ENCODE measurements around the gene NKG7. TPM values are rescaled to one million over a fixed set of nuclear protein-coding genes. Genes with fewer than 3 reads are reported as not detected.

Gene NKG7
- total RNA-seq, 1 donor from 2014 or later, result 133 TPM

DNA sequence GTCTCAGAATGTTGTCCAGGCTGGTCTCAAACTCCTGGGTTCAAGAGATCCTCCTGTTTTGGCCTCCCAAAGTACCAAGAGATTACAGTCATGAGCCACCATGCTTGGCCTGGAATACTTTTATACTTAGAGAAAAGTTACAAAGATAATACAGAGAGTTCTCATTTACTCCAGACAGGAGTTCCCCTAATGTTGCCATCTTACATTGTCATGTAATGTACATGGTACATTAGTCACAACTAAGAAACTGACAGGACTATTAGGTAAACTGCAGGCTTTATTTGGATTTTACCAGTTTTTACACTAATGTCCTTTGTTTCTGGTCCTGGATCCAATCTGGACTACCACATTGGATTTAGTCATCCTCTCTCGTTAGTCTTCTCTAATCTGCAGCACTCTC, 20.2 kb upstream of the NKG7 start:
- intact Hi-C loops (cut with micrococcal nuclease), result loop anchor here (10.0 kb wide), 3 partner anchors 122 to 588 kb away; partner anchors contain the start of gene ZNF649

DNA sequence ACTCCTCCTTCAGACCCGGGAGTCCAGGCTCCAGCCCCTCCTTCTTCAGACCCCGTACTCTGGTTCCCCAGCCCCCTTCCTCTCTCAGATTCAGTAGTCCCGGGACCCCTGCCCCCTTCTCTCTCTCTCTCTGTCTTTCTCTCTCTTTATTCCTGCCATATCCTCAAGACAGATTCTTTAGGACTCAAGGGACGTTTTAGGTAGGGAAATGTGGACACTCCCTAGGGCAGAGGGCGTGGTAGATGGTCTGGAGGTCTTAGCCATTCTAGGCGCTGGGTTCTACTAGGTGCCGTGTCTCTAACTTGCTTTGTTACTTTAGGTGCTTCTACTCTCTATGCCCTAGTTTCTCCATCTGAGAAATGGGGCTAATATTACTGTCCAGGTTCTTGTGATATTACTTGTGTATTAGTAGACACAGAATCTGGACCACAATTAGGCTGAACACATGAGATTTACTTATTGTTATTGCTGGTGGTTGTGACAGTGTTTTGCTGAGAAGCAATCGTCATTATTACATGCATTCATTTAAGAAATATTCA, 18.7 kb upstream of the NKG7 start:
- intact Hi-C loops (cut with micrococcal nuclease), result loop anchor here (10.0 kb wide), 3 partner anchors 124 to 586 kb away; partner anchors contain the start of gene ZNF649

DNA sequence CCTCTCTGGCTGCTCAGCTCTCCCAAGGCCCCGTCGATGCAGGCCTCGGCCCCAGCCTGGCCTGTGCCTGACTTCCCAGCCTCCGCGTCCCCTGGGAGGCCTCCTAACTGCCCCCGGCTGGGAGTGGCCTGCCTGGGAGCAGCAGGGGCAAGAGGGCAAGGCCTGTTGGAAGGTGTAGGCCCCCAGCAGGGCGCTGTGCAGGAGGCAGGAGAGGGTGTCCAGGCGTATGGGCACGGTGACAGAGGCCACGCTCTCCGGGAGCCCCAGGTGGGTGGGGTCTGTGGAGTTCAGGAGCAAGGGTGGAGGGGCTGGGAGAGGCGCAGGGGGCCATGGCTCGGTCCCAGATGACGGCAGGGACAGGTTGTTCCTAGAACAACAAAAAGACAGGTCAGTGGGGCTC, 16.7 kb upstream of the NKG7 start:
- intact Hi-C loops (cut with micrococcal nuclease), result no loop called here

DNA sequence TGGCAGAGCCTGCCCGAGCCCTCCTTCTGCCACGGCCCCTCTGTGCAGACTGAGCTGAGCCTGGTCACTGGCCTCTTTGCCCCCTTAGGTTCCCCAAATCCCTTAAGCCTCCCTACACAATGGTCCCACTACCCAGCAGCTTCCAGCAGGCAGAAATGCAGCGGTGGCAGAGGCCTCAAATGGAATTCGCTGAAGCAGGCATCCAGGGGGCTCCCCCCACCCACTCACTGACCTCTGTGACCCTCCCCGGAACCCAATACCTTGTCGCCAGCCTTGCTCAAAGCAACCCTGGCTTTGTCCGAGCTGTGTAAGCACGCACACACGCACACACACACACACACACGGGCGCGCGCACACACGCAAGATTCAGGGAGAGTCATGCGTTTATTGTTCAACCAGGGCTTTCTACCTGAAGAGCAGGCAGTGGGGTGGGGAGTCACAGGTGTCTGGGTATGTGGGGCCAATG, 15.5 kb upstream of the NKG7 start, which contains the start of gene LIM2:
LIM2 (minus strand) TSS at position 51 of the 466 bp plus-strand sequence. CDS start 531 bp downstream, outside the sequence.
- intact Hi-C loops (cut with micrococcal nuclease), result no loop called here

DNA sequence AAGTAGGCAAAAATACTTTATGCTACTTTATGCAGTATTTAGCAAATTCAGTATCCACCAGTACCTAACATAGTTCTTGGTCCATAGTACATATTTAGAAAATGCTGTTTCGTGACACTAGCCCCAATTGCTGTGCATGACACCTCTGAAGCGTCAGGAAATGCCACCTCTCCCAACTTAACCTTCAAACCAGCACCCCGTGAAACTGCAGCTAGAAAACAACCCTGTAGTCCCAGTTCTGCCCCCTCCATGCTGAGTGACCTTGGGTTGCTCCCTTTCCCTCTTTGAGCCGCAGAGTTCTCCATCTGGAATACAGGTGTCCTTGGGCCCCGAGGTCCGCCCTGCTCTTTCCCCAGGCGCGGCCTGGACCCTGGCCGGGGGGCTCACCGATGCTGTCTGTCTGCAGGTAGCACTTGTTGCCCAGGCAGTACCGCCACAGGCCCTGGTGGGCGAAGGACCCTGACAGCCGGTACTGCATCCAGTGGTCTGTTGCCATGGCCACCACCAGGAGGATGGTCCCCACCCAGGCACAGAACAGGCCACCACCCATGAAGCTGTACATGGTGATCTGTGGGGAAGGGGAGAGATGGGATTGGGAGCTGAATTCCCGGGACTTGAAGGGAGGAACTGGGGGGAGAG, 14.5 kb upstream of the NKG7 start:
- intact Hi-C loops (cut with micrococcal nuclease), result no loop called here

DNA sequence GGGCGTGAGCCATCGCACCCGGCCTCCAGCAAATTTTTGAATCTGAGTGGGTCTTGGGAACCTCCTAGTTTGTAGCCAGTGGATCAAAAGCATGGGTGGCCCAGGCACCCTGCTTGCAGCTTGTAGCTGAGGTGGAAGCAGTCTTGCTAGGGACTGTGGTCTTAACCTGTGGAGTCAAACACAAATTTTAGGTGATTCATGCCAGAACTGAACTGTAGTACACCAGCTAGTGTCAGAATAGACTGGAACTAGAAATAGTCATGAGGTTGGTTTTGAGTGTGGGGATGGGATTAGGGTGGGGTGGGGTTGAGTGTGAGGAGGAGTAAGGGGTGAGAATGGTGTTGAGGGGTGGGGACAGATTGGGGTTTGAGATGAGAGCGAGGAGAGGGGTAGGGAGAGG, 9.6 kb upstream of the NKG7 start:
- intact Hi-C loops (cut with micrococcal nuclease), result no loop called here

DNA sequence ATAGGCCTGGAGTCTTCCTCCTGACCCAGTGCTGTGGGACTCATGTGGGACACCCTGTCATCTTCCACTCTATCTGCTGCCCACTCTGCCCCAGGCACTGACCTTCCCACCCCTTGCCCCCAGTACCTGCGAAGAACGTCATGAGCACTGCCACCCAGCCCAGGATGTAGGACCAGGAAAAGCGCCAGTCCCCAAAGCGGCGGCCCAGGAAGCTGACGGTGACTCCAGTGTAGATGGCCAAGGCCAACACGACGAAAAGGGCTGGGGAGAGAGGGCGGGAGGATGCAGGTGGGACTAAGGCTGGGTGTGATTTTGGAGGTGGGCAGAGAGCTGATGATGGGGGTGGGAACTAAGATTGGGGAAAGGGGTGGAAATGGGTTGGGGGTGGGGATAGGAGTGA, 7.9 kb upstream of the NKG7 start:
- intact Hi-C loops (cut with micrococcal nuclease), result no loop called here

DNA sequence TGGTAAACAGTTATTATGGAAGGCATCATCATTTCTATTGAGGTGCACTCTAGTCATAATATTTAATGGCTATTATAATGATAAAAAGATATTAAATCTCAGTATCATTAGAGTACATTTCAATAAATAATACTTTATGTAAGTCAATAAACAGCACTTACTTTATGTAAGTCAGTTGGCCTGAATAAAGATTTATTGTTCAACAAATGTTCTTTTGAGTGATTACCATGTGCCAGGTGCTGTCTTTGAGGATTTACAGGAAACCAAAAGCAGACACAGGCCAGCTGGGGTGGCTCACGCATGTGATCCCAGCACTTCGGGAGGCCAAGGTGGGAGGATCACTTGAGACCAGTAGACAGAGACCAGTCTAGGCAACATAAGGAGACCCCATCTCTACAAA, 5.0 kb upstream of the NKG7 start:
- intact Hi-C loops (cut with micrococcal nuclease), result no loop called here

DNA sequence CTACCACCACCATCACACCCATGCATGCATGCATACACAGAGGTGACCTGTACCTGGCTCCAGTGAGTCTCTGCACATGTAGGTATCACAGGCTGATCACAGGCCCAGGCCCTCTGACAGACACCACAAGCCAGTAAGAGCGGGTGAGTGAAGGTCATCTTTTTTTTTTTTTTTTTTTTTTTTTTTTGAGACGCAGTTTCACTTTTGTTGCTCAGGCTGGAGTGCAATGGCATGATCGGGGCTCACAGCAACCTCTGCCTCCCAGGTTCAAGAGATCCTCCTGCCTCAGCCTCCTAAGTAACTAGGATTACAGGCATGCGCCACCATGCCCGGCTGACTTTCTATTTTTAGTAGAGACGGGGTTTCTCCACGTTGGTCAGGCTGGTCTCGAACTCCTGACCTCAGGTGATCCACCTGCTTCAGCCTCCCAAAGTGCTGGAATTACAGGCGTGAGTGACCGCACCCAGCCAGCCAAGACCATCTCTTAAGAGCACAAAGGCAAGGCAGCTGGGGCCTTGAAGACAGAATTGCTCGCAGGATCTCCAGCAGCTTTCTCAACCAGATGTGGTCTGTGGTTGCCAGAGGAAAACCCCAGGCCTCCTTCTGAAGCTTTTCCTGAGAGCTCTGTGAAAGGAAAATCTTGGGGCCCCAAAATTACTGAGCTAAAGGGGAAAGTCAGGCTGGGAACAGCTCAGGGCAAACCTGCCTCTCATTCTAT, 3.2 kb upstream of the NKG7 start:
- intact Hi-C loops (cut with micrococcal nuclease), result loop anchor here (1.0 kb wide), 1 partner anchor 19 kb away; no protein-coding TSS in a partner anchor

DNA sequence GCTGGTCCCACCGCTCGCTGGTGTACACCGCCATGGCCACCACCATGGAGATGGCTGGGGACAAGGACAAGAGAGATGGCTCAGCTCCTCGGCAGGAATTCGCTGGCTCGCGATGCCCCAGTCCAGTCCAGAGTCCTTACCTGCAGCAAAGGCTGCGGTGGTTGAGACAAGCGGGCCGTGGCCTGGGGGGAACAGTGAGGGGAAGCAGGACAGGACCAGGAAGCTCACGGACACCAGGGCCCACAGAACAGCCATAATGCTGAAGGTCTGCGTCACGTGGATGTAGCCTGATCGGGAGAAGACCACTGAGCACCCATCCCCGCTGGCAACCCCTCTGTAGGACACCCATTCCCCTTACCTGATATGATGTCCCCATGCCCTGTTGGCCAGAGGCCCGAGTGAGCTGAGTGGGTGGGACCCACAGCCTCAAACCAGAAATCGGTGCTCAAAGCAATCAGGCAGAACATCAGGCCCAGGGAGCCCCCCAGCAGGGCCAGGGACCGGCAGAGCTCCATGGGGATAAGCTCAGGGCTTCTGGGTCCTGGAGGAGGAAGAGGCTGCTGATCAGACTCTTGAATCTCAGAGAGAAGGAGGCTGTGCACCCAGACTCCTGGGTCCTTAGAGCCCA, 319 bp downstream of the NKG7 start:
- intact Hi-C loops (cut with micrococcal nuclease), result no loop called here

DNA sequence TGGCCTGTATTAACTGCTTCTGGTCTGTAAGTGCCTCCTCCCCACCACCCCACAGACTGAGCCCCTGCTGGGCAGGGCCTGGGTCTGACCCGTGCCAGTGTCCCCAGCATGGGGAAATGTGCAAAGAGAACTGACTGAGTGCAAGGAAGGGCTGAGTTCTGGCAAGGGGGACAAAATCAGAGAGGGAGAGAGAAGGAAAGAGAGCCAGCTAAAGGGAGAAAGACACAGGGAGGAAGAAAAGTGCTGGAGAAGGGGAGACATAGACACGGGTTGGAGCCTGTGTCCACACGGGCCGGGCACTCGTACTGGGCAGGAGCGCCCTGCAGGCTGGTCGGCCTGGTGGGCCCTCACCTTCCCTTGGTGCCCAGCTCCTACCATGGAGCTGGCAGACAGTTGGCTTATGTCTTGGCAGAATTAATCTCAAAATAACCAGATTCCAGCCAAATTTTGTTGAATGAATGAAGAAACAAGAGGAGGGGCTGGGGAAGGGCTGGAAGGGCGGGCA, 1.2 kb downstream of the NKG7 start:
- intact Hi-C loops (cut with micrococcal nuclease), result no loop called here

DNA sequence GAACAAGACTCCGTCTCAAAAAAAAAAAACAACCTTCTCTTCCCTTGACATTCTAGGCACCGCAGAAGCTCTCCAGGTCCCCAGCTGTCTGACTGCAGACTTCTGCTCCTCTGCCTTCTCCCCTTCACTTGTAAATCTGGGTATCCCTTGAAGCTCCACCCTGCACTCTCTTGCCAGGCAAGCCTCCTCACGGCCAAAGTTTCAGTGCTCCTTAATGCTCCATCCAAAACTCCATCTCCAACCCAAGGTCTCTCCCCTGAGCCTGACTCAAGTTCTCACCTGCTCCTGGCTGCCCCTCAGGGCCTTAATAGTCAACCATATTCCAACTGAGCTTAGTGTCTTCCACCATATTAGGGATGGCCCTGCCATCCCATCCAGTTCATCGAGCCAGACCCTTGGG, 2.2 kb downstream of the NKG7 start:
- intact Hi-C loops (cut with micrococcal nuclease), result no loop called here

DNA sequence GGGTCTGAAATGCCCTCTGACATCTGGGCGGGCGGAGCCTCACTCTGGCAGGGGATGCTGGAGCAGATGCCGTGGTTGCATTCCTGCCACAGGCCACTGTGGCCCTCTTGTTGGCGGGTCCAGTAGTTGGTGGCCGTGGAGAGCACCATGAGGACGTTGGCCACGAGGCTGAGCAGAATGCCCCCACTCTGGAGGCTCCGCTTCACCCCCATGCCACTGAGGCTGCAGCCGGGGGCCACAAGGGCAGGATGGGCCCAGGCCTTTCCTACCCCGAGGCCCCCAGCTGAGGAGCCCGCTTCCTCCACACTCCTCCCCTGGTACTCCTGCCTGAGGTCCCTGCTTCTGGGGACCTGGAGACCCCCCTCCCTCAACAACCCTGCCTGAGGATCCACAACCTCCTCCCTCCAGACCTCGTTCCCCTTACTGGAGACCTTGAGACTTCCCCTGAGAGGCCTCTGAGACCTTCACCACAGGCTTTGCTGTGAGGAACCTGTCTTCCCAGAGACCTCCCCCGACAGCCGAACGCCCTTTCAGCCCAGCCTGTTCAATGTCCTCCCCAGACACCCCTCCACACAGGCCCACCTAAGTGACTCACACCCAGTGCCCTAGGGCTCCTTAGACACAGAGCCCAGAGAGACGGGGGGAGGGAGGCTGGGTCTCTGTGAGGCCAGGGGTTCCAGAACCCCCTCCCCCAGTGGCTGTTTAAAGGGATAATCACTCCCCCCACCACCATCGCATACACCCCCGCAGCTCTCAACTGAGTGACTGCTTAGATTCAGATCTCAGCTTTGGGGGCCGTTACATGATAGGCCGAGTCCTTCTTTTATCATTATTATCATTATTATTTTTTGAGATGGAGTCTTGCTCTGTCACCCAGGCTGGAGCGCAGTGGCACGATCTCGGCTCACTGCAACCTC, 3.8 kb downstream of the NKG7 start, which contains the start of gene CLDND2:
CLDND2 (minus strand) TSS at position 638 of the 917 bp plus-strand sequence; CDS start at position 212, 426 bp downstream.
- intact Hi-C loops (cut with micrococcal nuclease), result loop anchor here (10.0 kb wide), 1 partner anchor 1034 kb away; no protein-coding TSS in a partner anchor

DNA sequence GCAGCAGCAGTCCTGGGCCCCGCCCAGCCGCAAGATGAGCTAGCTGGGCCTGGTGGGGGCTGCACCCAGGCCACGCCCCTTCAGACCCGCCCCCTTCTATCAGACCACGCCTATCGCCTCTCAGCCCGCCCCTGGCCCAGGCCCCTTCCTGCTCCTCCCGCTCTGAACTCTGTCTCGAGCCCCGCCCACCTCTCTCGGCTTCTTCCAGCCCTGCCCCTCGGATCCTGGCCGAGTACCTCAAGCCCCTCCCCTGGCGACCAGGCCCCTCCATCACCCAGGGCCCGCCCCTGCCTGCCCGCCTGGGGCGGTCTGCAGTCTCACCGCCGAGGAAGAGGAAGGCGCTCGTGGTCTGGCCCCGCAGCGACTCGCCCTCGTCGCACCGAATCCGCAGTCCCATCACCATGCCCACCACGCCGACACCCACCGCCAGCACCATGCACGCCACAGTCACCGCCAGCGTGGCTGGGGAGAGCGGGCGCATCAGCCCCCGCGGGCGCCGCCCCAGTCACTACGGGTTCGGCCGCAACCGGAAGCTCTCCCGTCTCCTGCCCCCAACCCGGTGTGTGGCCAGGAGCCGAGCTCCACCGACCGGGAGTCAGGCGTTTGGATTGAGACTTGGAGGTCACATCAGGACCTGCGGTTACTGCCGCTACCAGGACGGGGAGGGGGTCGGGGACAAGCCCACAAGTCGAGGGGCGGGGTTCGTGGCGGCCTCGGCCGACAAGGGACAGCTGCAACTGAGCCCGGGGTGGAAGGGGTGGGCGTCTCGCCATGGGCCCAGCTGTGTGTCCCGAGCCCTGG, 4.7 kb downstream of the NKG7 start:
- intact Hi-C loops (cut with micrococcal nuclease), result loop anchor here (1.0 to 10.0 kb wide), 6 partner anchors 27 to 1033 kb away; partner anchors contain the start of gene CTU1

DNA sequence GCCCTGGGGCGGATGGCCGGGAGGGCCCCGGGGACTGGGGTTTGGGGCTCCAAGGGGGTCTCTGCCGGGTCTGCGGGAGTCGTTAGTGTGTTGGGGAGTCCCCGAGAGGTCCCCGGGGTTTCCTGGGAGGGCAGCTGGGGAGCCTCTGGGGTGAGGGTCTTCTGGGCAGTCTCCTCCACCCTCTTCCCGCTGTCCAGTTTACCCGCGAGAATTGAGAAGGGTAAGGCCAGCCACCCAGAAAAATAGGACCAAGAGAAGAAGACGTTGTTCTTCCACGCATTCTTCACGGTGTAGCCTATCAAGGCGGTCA, 5.2 kb downstream of the NKG7 start:
- intact Hi-C loops (cut with micrococcal nuclease), result loop anchor here (1.0 to 10.0 kb wide), 6 partner anchors 27 to 1032 kb away; partner anchors contain the start of gene CTU1

DNA sequence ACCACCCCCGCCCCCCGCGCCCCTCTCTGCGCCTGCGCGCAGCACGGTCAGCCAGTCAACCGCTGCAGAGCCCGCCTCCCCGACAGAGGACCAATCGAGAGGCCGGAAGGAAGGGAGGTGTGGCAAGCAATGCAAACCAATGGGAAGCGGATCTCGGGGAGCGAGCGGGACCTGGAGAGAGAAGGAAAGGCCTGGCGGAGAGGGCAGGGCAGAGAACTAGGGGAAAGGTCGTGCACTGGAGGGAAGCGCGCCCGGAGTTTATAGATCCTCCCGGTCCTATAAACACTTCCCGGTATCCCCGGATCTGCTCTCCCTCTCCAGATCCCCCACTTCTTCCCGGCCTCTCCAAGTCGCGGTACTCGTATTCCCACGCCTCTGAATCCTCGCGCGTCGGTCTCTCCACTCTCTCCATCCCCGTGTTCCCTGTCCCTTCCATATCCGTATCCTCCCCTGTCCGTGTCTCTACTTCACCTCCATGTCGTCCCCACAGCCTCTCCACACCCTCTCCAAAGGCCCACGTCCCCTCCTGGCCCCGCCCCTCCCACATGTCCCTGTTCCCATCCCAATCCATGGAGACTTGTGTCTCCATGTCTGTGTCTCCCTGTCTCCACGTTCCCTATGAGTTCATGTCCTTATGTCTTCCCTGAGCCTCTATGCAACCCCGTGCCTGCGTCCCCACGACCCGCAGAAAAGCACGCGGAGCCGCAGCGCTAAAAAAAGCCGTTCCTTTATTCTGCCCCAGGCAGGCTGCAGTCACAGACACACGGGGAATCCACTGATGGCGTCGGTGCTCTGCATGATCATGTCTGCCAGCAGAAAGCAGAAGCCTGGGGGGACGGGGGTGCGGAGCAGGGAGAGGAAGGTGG, 5.8 kb downstream of the NKG7 start:
- intact Hi-C loops (cut with micrococcal nuclease), result loop anchor here (1.0 to 10.0 kb wide), 8 partner anchors 27 to 1032 kb away; partner anchors contain the start of gene CTU1

DNA sequence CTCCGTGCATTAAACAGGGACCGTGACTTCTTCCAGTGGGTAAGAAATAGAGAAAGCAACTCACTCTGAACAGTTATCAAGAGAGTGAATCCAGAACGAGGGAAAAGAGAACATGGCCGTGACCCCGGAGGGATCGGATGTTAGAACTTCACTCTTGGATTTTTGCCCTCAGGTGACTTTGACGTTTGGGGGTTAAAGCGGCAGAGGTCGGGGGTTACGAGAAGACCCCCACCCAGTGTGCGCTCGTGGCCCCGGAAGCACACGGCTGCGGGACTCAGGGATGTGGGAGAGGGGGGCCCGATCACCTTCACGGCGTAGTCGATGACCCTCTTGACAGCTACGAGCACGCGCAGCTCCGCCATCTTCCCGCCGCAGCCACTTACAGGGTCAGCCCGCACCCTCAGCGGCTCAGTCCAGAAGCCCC, 6.5 kb downstream of the NKG7 start, which contains the start of gene ETFB:
ETFB (minus strand) TSS at position 424 of the 424 bp plus-strand sequence; CDS start at position 362, 62 bp downstream.
- intact Hi-C loops (cut with micrococcal nuclease), result loop anchor here (1.0 to 10.0 kb wide), 3 partner anchors 41 to 1031 kb away; no protein-coding TSS in a partner anchor
